Psoas muscle (tissue), 8 donors: ENCODE measurements around the gene MRPS2. TPM values are rescaled to one million over a fixed set of nuclear protein-coding genes. Genes with fewer than 3 reads are reported as not detected.

Source experiments
- ATAC-seq, 4 donors: fragments of 200-7000 bp; cut with Tn5 transposase; one replicate each; pipeline ENCODE4 v1.9.1; 2020; ENCODE audit warnings: moderate library complexity in 3 of 4, mild to moderate bottlenecking in 2 of 4
- DNase-seq, 2 donors: peaks; one replicate each; pipeline ENCODE4 v3.0.0-alpha.2; 2020
- H3K27ac ChIP-seq: fragments of 200-600 bp; one replicate; pipeline ENCODE4 v1.8.0; 2022
- H3K27me3 ChIP-seq, 3 donors: fragments of 200-600 bp in 1 of 3; one replicate each; pipeline versions ENCODE4 v1.6.1 to v1.8.0; 2013 to 2022; ENCODE audit warnings: low read length in 2 of 3, mild to moderate bottlenecking in 2 of 3, moderate library complexity in 1 of 3; ENCODE audit not compliant: insufficient read depth in 3 of 3
- H3K36me3 ChIP-seq, 2 donors: fragments of 200-600 bp in 1 of 2; one replicate each; pipeline versions ENCODE4 v1.6.1 to v1.8.0; 2013 to 2022; ENCODE audit warnings: low read depth in 1 of 2, mild to moderate bottlenecking in 1 of 2, moderate library complexity in 1 of 2; ENCODE audit not compliant: insufficient read depth in 1 of 2
- H3K4me1 ChIP-seq: fragments of 200-600 bp; one replicate; pipeline ENCODE4 v1.8.0; 2022
- H3K4me3 ChIP-seq: fragments of 200-600 bp; one replicate; pipeline ENCODE4 v1.8.0; 2022; ENCODE audit warnings: mild to moderate bottlenecking
- H3K9me3 ChIP-seq: fragments of 200-600 bp; one replicate; pipeline ENCODE4 v1.8.0; 2022
- CTCF ChIP-seq: fragments of 200-600 bp; IDR thresholded peaks from one replicate; pipeline ENCODE4 v1.8.0; 2022; ENCODE audit warnings: antibody characterized with exemption
- WGBS, 3 donors: extraction: QIAGEN DNeasy Blood & Tissue Kit; methylation state at CpG; one replicate each; pipeline versions ENCODE4 v1.1.6 to v1.1.7; 2013; 5-methylcytosine and 5-hydroxymethylcytosine counted together
- intact Hi-C, 2 donors: fragments of 100-400 bp; cut with DNase I; formaldehyde crosslinking; loops; one replicate each; pipeline versions ENCODE4 v1.11.0 to v1.14.2; 2022
- polyA plus RNA-seq, 3 donors: library from polyadenylated mRNA; stranded (reverse); fragments of 200-250 nt; gene quantifications; one replicate each; pipeline ENCODE4 v1.2.3, GENCODE V29; 2013
- total RNA-seq, 4 donors: library from RNA; stranded (reverse); fragmentation: NEBNext Ultra II Directional in 2 of 4; extraction: Animal tissue kit (Norgen Biotek cat#: 25700) in 2 of 4; gene quantifications; one replicate each; pipeline versions ENCODE4 v1.2.1 to v1.2.4, GENCODE V29; 2021 to 2023
- donor health status: healthy with polysubstance abuse.
- donor health status: DM: no; HTN: no; CAD: no; lungs with moderate emphysema.
- donor health status: Bipolar disorder and iron deficiency.
- donor health status: healthy.
- donor health status: DM: yes; HTN: yes; CAD: no.
- donor health status: DM: no; HTN: no; CAD: no.
- donor health status: DM: no; HTN: no; CAD: no.
- donor health status: DM: yes; HTN: yes; CAD: no.

Gene MRPS2
- total and polyA plus RNA-seq, 7 donors: 36.8 to 78.8 (median 47.1) TPM

GRCh38 chr9:135494791-135495559, 5.5 kb upstream of the MRPS2 start:
- no peaks in the 10 kb centered on the region for H3K36me3 ChIP-seq
- no peaks in the 10 kb centered on the region for H3K27me3 ChIP-seq
- no peak for DNase-seq
- no peaks in the 10 kb centered on the region for H3K9me3 ChIP-seq
- no peak overlapping the region for H3K4me3 ChIP-seq
- WGBS, 3 donors: 80 to 81% (median 80%) methylated on average over 30 of the region's 30 CpGs
- H3K4me1 ChIP-seq: no peaks in the 10 kb centered on the region
- ATAC-seq: no peak
- intact Hi-C loops: loop anchor here in 1 of 2 donors (1.0 to 5.0 kb wide), 2 partner anchors 13 to 1188 kb away; no protein-coding TSS in a partner anchor
- no peak for TF ChIP-seq CTCF
- no peak overlapping the region for H3K27ac ChIP-seq

GRCh38 chr9:135498381-135499126, 1.9 kb upstream of the MRPS2 start:
- ATAC-seq (no peak), DNase-seq (no peak)
- Histone ChIP-seq H3K27ac (no peak overlapping the region), H3K4me3 (no peak overlapping the region), H3K36me3 (peaks cover 0 to 16% of the 10 kb centered on the region in 2 donors), H3K4me1 (peaks cover 10% of the 10 kb centered on the region), H3K9me3 (no peaks in the 10 kb centered on the region), H3K27me3 (no peaks in the 10 kb centered on the region)
- TF ChIP-seq CTCF: no peak
- intact Hi-C loops: loop anchor here in 1 of 2 donors (5.0 kb wide), 1 partner anchor 1191 kb away; no protein-coding TSS in a partner anchor
- 72 to 82% (median 76%) methylated on average over 15 of the region's 15 CpGs for WGBS, 3 donors

GRCh38 chr9:135499326-135500070, 984 bp upstream of the MRPS2 start:
- intact Hi-C loops: loop anchor here (5.0 to 10.0 kb wide), 2 partner anchors 1192 to 1365 kb away; partner anchors contain the start of gene WDR5 (in 1 of the 2)
- Histone ChIP-seq H3K4me3 (peak overlapping the region; percentile 86), H3K4me1 (peaks cover 10% of the 10 kb centered on the region), H3K9me3 (no peaks in the 10 kb centered on the region), H3K36me3 (peaks cover 0 to 25% of the 10 kb centered on the region in 2 donors), H3K27me3 (no peaks in the 10 kb centered on the region), H3K27ac (peak overlapping the region; percentile 65)
- DNase-seq (peak; percentile 97), ATAC-seq (peak; percentile 88 to 94 (median 90))
- 1% methylated on average over 54 to 58 of the region's 58 CpGs for WGBS, 3 donors
- TF ChIP-seq CTCF: no peak

- Histone ChIP-seq H3K36me3 (peaks cover 0 to 30% of the 10 kb centered on the region in 2 donors), H3K4me3 (peak overlapping the region; percentile 86), H3K4me1 (peaks cover 10% of the 10 kb centered on the region), H3K27me3 (no peaks in the 10 kb centered on the region), H3K9me3 (no peaks in the 10 kb centered on the region), H3K27ac (peak overlapping the region; percentile 65)
- TF ChIP-seq CTCF: no peak
- ATAC-seq: peak; percentile 6 to 42 (median 16)
- intact Hi-C loops: loop anchor here in 1 of 2 donors (10.0 kb wide), 1 partner anchor 1365 kb away; the partner anchor contains the start of gene WDR5
- 0 to 1% (median 1%) methylated on average over 28 to 29 of the region's 29 CpGs for WGBS, 3 donors
- DNase-seq: no peak
Observed at GRCh38 chr9:135500071-135500524, 384 bp upstream of the MRPS2 start.
